ENCODE results near the gene RAX.

RAX gene

GRCh38 chr18:59239642-59240041 is 33.6 kb downstream of the RAX start:
- no peak for DNase-seq

- no peak for DNase-seq
These were observed 34.9 kb downstream of the RAX start for GRCh38 chr18:59238385-59238784.

- DNase-seq = no peak
These were observed 40.2 kb downstream of the RAX start for GRCh38 chr18:59233017-59233410.

- DNase-seq = no peak
These were observed 40.8 kb downstream of the RAX start for GRCh38 chr18:59232309-59233016.

- no peak for DNase-seq
These were observed 41.4 kb downstream of the RAX start for GRCh38 chr18:59231877-59232276.

- DNase-seq = no peak
These were observed 42.1 kb downstream of the RAX start for GRCh38 chr18:59231114-59231513.

- no peak for DNase-seq
These were observed 43.4 kb downstream of the RAX start for GRCh38 chr18:59229701-59230443.

GRCh38 chr18:59229191-59229590 is 44.1 kb downstream of the RAX start:
- no peak for DNase-seq

GRCh38 chr18:59228351-59228750 is 44.9 kb downstream of the RAX start:
- DNase-seq = no peak

GRCh38 chr18:59222341-59222740 is 50.9 kb downstream of the RAX start:
- DNase-seq = no peak

- no peak for DNase-seq
These were observed 52.2 kb downstream of the RAX start for GRCh38 chr18:59220784-59221765.

GRCh38 chr18:59220164-59220783 is 53.0 kb downstream of the RAX start:
- no peak for DNase-seq

- DNase-seq = no peak
These were observed 53.5 kb downstream of the RAX start, which contains the start of gene GRP for GRCh38 chr18:59219672-59220163. GRP (plus strand) TSS chr18:59220158; CDS start chr18:59220266, 108 bp downstream.

GRCh38 chr18:59218018-59218417 is 55.2 kb downstream of the RAX start:
- DNase-seq = no peak

Data from activated T-cell treated with anti-CD3 and anti-CD28 coated beads, Interleukin-2, amount 50 U/mL, for 48 hours (primary cell).